Activated T-helper 17 cell treated with anti-CD3 and anti-CD28 coated beads, Interleukin-2, amount 50 U/mL, for 72 hours (primary cell): ENCODE results near the gene MARK2. TPM values are rescaled to one million over a fixed set of nuclear protein-coding genes. Genes with fewer than 3 reads are reported as not detected.
A peak's percentile ranks its signal among the peaks of the same experiment; 100 is the strongest.

ENCODE experiments used
- ATAC-seq: fragments of 150-1000 bp; cut with Tn5 transposase; replicated peaks from 2 replicates; pipeline ENCODE4 v1.10.0; 2021; ENCODE audit warnings: mild to moderate bottlenecking, moderate library complexity
- H3K27ac Mint-ChIP-seq: one replicate; pipeline ENCODE4 v1.8.0; 2022; ENCODE audit warnings: mixed read lengths
- H3K27me3 Mint-ChIP-seq: one replicate; pipeline ENCODE4 v1.8.0; 2022; ENCODE audit warnings: mixed read lengths
- H3K36me3 Mint-ChIP-seq: one replicate; pipeline ENCODE4 v1.8.0; 2022; ENCODE audit warnings: low read depth, mild to moderate bottlenecking, mixed read lengths
- H3K4me1 Mint-ChIP-seq: one replicate; pipeline ENCODE4 v1.8.0; 2022; ENCODE audit warnings: mixed read lengths
- H3K4me3 Mint-ChIP-seq: one replicate; pipeline ENCODE4 v1.8.0; 2022; ENCODE audit warnings: mild to moderate bottlenecking, mixed read lengths
- H3K9me3 Mint-ChIP-seq: one replicate; pipeline ENCODE4 v1.8.0; 2022; ENCODE audit warnings: mixed read lengths
- total RNA-seq, 2 donors: library from RNA; stranded (reverse); gene quantifications; one replicate each; pipeline ENCODE4 v1.2.3, GENCODE V29; 2022

Gene MARK2
- total RNA-seq, 2 donors from 2014 or later, result 24.1 to 35.8 TPM

DNA sequence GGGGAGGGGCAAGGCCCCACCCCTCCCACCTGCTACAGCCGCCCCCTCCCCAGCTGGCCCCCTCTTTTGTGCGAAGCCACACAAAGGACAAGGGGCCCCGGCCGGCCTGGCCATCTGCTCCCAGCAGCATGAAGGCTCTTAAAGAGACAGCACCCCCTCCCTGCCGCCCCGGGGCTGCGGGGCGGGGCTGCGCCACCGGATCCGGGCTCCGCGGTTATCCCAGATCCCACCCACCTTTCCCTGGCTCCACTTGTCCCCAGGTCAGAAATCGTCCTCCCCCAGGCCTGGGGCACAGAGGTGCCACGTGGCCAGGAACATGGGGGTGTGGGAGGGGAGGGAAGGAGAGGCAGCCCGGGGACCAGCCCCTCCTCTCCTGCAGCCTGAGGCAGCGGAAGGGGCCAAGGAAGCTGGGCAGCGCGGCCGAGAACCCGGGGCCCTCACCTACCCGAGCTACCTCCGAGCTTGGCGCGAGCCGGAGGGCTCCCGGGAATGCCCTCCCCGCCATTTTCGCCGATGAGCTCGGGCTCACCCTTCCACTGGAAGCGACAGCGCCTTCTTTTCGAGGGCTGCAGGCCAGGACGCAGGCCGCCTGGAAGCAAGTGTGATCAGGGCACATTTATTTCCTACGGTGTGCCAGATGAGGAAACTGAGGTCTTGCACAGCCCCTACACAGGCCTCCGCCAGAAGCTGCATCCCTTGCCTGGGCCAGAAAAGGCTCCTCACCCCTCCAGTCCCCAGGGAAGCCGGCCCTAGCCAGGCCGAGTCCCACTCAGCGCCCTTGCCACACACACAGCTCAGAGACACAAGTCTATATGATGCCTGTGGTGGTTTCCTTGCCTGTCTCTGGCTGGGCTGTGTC, 80.6 kb downstream of the MARK2 start:
- no peaks in the 10 kb centered on the region for H3K9me3 Mint-ChIP-seq
- no peaks in the 10 kb centered on the region for H3K36me3 Mint-ChIP-seq
- H3K4me3 Mint-ChIP-seq, result no peak overlapping the region
- no peak for ATAC-seq
- no peak overlapping the region for H3K27ac Mint-ChIP-seq
- H3K27me3 Mint-ChIP-seq, result no peaks in the 10 kb centered on the region
- H3K4me1 Mint-ChIP-seq, result peaks cover 5% of the 10 kb centered on the region

GRCh38 chr11:63920126-63920938, 81.4 kb downstream of the MARK2 start:
- H3K27me3 Mint-ChIP-seq, result no peaks in the 10 kb centered on the region
- no peaks in the 10 kb centered on the region for H3K36me3 Mint-ChIP-seq
- no peak overlapping the region for H3K4me3 Mint-ChIP-seq
- peaks cover 5% of the 10 kb centered on the region for H3K4me1 Mint-ChIP-seq
- H3K9me3 Mint-ChIP-seq, result no peaks in the 10 kb centered on the region
- H3K27ac Mint-ChIP-seq, result no peak overlapping the region
- no peak for ATAC-seq

DNA sequence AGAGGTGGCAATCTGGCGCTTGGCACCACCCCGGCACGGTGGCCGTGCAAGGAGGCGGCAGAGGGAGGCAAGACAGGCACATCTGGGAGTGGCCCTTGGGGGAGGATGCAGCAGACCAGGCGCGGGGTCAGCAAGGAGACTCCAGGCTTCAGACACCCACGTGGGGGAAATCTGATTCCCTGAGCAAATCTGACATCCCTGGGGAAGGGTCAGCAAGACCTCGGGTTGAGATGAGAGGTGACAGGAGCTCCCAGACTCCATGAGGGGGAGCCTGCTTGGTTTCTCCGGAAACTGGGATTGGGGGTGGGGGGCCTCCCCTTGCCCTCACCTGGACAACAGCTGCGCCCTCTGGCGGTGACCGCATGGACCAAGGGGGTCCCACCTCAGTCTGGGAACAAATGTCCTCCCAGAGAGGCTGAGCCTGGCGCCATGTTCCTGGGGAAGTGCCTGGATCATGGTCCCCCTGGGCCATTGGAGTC, 82.1 kb downstream of the MARK2 start:
- H3K9me3 Mint-ChIP-seq, result no peaks in the 10 kb centered on the region
- H3K27me3 Mint-ChIP-seq, result no peaks in the 10 kb centered on the region
- H3K4me1 Mint-ChIP-seq, result peaks cover 5% of the 10 kb centered on the region
- ATAC-seq, result peak; percentile 25
- no peak overlapping the region for H3K4me3 Mint-ChIP-seq
- no peak overlapping the region for H3K27ac Mint-ChIP-seq
- no peaks in the 10 kb centered on the region for H3K36me3 Mint-ChIP-seq

GRCh38 chr11:63922673-63923192, 83.8 kb downstream of the MARK2 start:
- no peak for ATAC-seq
- Mint-ChIP-seq H3K27ac (peak overlapping the region; percentile 40), H3K9me3 (no peaks in the 10 kb centered on the region), H3K27me3 (no peaks in the 10 kb centered on the region), H3K4me1 (peaks cover 5% of the 10 kb centered on the region), H3K36me3 (no peaks in the 10 kb centered on the region), H3K4me3 (no peak overlapping the region)

DNA sequence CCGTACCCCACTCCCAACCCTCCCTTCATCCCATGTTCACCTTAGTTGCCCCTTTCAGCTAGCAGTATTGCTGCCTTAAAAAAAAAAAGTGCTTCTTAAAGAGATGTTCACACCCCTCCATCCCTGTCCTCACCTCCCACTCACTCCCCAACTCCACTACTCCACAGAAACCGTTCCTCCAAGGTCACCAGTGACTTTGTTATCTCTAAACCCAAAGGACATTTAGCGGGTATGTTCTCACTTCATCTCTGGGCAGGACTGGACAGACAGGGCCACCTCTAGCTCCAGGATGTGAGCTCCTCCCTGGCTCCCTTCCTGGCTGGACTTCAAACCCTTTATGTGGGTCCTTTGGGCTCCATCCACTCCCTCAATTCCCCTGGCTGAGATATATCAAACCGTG, 84.4 kb downstream of the MARK2 start:
- peaks cover 5% of the 10 kb centered on the region for H3K4me1 Mint-ChIP-seq
- H3K4me3 Mint-ChIP-seq, result no peak overlapping the region
- no peak for ATAC-seq
- no peaks in the 10 kb centered on the region for H3K36me3 Mint-ChIP-seq
- H3K9me3 Mint-ChIP-seq, result no peaks in the 10 kb centered on the region
- peak overlapping the region; percentile 40 for H3K27ac Mint-ChIP-seq
- no peaks in the 10 kb centered on the region for H3K27me3 Mint-ChIP-seq

DNA sequence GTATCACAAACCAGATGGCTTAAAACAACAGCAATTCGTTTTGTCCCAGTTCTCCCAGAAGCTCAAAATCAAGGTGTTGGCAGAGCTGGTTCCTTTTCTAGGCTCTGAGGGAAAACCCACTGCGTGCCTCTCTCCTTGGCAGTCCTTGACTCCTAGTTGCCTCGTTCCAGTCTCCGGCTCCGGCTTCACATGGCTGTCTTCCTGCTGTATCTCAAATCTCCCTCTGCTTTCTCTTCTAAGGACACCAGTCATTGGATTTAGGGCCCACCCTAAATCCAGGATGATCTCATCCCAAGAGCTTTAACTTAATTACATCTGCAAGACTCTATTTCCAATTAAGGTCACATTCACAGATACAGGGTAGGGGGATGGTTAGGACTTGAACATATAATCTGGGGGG, 90.7 kb downstream of the MARK2 start:
- H3K4me3 Mint-ChIP-seq, result no peak overlapping the region
- H3K36me3 Mint-ChIP-seq, result no peaks in the 10 kb centered on the region
- no peak overlapping the region for H3K27ac Mint-ChIP-seq
- ATAC-seq, result no peak
- no peaks in the 10 kb centered on the region for H3K9me3 Mint-ChIP-seq
- H3K27me3 Mint-ChIP-seq, result no peaks in the 10 kb centered on the region
- H3K4me1 Mint-ChIP-seq, result no peaks in the 10 kb centered on the region

GRCh38 chr11:63931045-63931444, 92.1 kb downstream of the MARK2 start:
- Mint-ChIP-seq H3K4me3 (no peak overlapping the region), H3K27me3 (no peaks in the 10 kb centered on the region), H3K4me1 (no peaks in the 10 kb centered on the region), H3K9me3 (no peaks in the 10 kb centered on the region), H3K27ac (no peak overlapping the region), H3K36me3 (no peaks in the 10 kb centered on the region)
- no peak for ATAC-seq

DNA sequence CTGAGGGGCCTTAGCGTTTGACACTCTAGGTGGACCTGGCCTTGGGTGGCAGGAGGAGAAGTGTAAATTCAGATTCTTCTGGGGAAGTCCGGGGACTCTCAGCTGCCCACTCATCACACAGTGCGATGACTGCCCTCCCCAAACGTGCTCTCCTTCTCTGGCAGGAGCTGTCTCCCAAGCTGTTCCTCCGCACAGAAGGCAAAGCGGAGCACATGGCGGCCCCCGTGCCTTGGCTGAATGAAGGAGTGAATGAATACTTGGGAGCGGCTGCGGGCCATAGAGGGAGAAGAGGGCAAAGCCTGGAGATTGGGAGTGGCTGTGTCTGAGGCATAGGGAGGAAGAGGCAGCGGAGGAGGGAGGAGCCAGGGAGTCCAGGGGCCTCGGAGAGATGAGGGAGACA, 93.0 kb downstream of the MARK2 start:
- H3K4me3 Mint-ChIP-seq, result no peak overlapping the region
- no peak for ATAC-seq
- no peaks in the 10 kb centered on the region for H3K9me3 Mint-ChIP-seq
- H3K27ac Mint-ChIP-seq, result no peak overlapping the region
- no peaks in the 10 kb centered on the region for H3K36me3 Mint-ChIP-seq
- H3K27me3 Mint-ChIP-seq, result no peaks in the 10 kb centered on the region
- H3K4me1 Mint-ChIP-seq, result no peaks in the 10 kb centered on the region

DNA sequence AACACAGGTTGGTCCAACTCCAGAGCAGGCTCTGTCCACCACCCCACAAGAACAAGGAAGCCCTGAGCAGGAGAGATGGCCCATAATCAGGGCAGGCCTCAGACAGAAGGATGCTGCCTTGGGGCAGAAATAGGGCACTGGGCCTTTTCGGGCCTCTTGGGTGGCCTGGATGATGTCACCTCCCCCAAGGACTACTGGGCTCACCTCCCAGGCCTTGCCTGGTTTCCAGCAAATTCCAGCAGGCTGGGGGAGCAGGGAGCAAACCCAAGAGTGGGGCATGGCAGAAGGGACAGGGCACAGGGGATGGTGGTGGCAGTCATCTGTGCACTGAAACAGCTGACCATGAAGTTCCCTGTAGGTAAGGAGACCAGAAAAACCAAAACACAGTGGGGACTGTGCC, 94.5 kb downstream of the MARK2 start:
- Mint-ChIP-seq H3K36me3 (no peaks in the 10 kb centered on the region), H3K9me3 (no peaks in the 10 kb centered on the region), H3K27ac (no peak overlapping the region), H3K4me1 (peaks cover 5% of the 10 kb centered on the region), H3K27me3 (no peaks in the 10 kb centered on the region), H3K4me3 (no peak overlapping the region)
- ATAC-seq, result no peak

GRCh38 chr11:63937713-63938478, 99.0 kb downstream of the MARK2 start:
- peak; percentile 18 for ATAC-seq
- Mint-ChIP-seq H3K36me3 (peaks cover 5% of the 10 kb centered on the region), H3K9me3 (no peaks in the 10 kb centered on the region)

DNA sequence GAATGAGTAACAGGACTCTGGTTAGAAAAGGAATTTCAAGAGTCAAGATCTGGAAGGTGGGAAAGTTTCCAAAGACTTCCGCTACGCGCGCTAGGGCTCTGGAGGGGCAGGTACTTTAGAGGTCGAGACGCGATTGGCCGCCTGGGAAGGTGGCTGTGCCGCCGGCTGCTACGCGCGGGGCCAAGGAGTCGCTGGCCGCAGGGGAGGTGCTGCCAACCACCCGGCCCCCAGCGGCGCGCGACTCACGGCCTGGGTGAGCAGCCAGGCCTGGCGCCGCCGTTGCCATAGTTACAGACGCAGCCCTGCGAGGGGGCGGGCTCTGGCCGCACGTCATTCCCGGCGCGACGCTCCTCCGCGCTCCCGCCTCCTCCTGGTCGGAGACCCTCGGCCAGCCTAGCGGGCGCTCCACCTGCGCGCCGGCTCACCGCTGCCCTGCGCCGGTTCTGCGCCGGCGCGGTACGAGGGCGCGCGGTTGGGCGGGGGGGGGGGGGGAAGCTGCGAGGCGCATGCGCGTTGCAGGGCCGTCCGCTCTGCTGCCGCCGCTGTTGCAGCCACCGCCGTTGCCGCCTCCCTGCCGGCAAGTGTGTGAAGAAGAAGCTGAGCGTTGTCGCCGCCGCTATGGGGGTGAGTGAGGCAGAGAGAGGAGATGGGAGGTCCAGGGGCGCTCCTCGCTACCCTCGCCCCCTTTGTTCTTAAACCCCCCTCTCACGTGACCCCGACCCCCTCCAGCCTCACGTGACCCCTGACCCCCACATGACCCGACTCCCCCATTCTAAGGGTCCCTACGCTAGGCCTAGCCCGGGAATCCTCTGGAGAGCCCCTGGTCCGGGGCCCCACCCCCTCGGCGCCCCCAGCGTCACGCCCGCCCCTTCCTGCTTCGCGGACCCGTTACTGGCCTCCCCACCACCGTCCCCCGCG, 99.8 kb downstream of the MARK2 start, which contains the start of gene NAA40:
NAA40 (plus strand) TSS at position 524 of the 918 bp plus-strand sequence; CDS start at position 619, 95 bp downstream.
- Mint-ChIP-seq H3K9me3 (no peaks in the 10 kb centered on the region), H3K27me3 (no peaks in the 10 kb centered on the region), H3K4me1 (peaks cover 10% of the 10 kb centered on the region), H3K27ac (peak within 1 kb of the TSS; percentile 94), H3K4me3 (peak within 1 kb of the TSS; percentile 94), H3K36me3 (peaks cover 5% of the 10 kb centered on the region)
- peak; percentile 95 for ATAC-seq

More at GRCh38 chr11:63937713-63938478, 99.0 kb downstream of the MARK2 start:
- H3K27ac Mint-ChIP-seq, result peak overlapping the region; percentile 91
- H3K27me3 Mint-ChIP-seq, result no peaks in the 10 kb centered on the region
- H3K4me3 Mint-ChIP-seq, result peak overlapping the region; percentile 94
- peaks cover 10% of the 10 kb centered on the region for H3K4me1 Mint-ChIP-seq

DNA sequence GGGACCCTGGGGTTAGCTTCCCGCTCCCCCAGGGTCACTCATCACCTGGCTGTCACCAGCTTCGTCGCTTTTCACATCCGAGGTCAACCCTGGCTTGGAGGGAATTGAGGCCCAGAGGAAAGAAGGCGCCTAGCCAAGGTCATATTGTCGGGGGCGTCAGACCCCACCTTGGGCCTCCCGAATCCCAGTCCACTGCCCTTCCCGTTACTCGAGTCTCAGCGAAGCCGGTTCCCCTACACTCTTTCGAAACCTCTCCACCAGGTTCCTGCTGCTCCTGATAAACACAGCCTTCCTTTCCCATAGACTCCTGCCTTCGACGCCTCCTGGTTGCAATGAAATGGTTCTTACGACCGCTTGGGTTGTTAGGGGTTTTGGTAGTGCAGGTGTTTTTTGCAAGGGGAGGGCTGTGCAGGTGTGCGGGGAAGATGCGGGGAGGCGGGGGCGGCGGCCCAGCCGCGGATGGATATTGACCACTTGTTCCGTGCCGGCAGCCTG, 100.5 kb downstream of the MARK2 start:
- no peaks in the 10 kb centered on the region for H3K9me3 Mint-ChIP-seq
- peak overlapping the region; percentile 94 for H3K4me3 Mint-ChIP-seq
- no peaks in the 10 kb centered on the region for H3K27me3 Mint-ChIP-seq
- H3K4me1 Mint-ChIP-seq, result peaks cover 10% of the 10 kb centered on the region
- H3K36me3 Mint-ChIP-seq, result peaks cover 5% of the 10 kb centered on the region
- no peak for ATAC-seq
- peak overlapping the region; percentile 94 for H3K27ac Mint-ChIP-seq

- H3K4me1 Mint-ChIP-seq, result peaks cover 10% of the 10 kb centered on the region
- no peaks in the 10 kb centered on the region for H3K9me3 Mint-ChIP-seq
- peak overlapping the region; percentile 94 for H3K4me3 Mint-ChIP-seq
- no peak for ATAC-seq
- no peak overlapping the region for H3K27ac Mint-ChIP-seq
- H3K27me3 Mint-ChIP-seq, result no peaks in the 10 kb centered on the region
- H3K36me3 Mint-ChIP-seq, result peaks cover 5% of the 10 kb centered on the region
Measured at GRCh38 chr11:63940786-63941185, 101.9 kb downstream of the MARK2 start.
